Stomach (tissue), 9 donors: ENCODE results near the gene VEZT. TPM values are rescaled to one million over a fixed set of nuclear protein-coding genes. Genes with fewer than 3 reads are reported as not detected.

Experiments
- DNase-seq, 2 donors: peaks; one replicate each; pipeline versions ENCODE4 v3.0.0 to v3.0.0-alpha.2; 2013 to 2019
- H3K27ac ChIP-seq, 5 donors: fragments of 200-600 bp in 4 of 5; sonication (generic) in 4 of 5; one replicate each; pipeline ENCODE4 v1.5.1; 2013 to 2019; ENCODE audit warnings: mild to moderate bottlenecking in 1 of 5, moderate library complexity in 1 of 5
- H3K27me3 ChIP-seq, 3 donors: fragments of 200-600 bp; sonication (generic); one replicate each; pipeline ENCODE4 v1.5.1; 2017 to 2019; ENCODE audit warnings: mixed run types in 1 of 3
- H3K36me3 ChIP-seq, 4 donors: fragments of 200-600 bp; sonication (generic); 1 replicate in 3 of 4; 2 replicates in 1 of 4; pipeline ENCODE4 v1.5.1; 2016 to 2019
- H3K4me1 ChIP-seq, 4 donors: fragments of 200-600 bp; sonication (generic); one replicate each; pipeline ENCODE4 v1.5.1; 2016 to 2019
- H3K4me3 ChIP-seq, 4 donors: fragments of 200-600 bp; sonication (generic) in 3 of 4; one replicate each; pipeline ENCODE4 v1.5.1; 2016 to 2019; ENCODE audit warnings: mild to moderate bottlenecking in 1 of 4
- H3K9me3 ChIP-seq, 4 donors: fragments of 200-600 bp; sonication (generic); one replicate each; pipeline ENCODE4 v1.5.1; 2016 to 2019
- CTCF ChIP-seq, 7 experiments: fragments of 450-650 bp in 4 of 7; fragments of 200-600 bp in 3 of 7; sonication (generic) in 3 of 7; IDR thresholded peaks; one replicate each; pipeline ENCODE4 v1.5.1; 2016 to 2019; ENCODE audit warnings: antibody characterized with exemption in 7 of 7, control low read depth in 2 of 7, mild to moderate bottlenecking in 1 of 7
- EP300 ChIP-seq: sonication (generic); formaldehyde crosslinking; IDR thresholded peaks from one replicate; pipeline ENCODE4 v1.6.1; 2017; ENCODE audit warnings: antibody characterized with exemption
- POLR2A ChIP-seq, 4 donors: fragments of 450-650 bp; IDR thresholded peaks; one replicate each; pipeline ENCODE4 v1.6.1; 2016; ENCODE audit warnings: antibody characterized with exemption in 4 of 4, control low read depth in 2 of 4, mild to moderate bottlenecking in 1 of 4, moderate library complexity in 1 of 4
- POLR2AphosphoS5 ChIP-seq, 3 donors: sonication (generic); formaldehyde crosslinking; IDR thresholded peaks; one replicate each; pipeline ENCODE4 v1.6.1; 2016; ENCODE audit warnings: antibody characterized with exemption in 3 of 3
- WGBS, 5 donors: extraction: QIAGEN DNeasy Blood & Tissue Kit in 3 of 5; methylation state at CpG; one replicate each; pipeline versions ENCODE4 v1.1.5 to v1.1.7; 2013 to 2018; 5-methylcytosine and 5-hydroxymethylcytosine counted together
- intact Hi-C: fragments of 100-400 bp; cut with DNase I; formaldehyde crosslinking; loops from one replicate; pipeline ENCODE4 v1.15.1; 2023; ENCODE audit warnings: low total_unique reads
- polyA plus RNA-seq, 3 donors: library from polyadenylated mRNA; stranded (reverse); fragments of 200-250 nt; gene quantifications; one replicate each; pipeline ENCODE4 v1.2.3, GENCODE V29; 2013
- total RNA-seq, 5 donors: library from RNA; depleted of rRNA; stranded (reverse); fragments of >200 nt; gene quantifications; one replicate each; pipeline versions ENCODE4 v1.1.0 to v1.2.3, GENCODE V29; 2014 to 2016
- donor health status: healthy with polysubstance abuse.
- donor health status: Bipolar disorder and iron deficiency.
- donor health status: healthy.

The VEZT gene
- total and polyA plus RNA-seq, 8 donors = 11.0 to 165 (median 46.7) TPM

GRCh38 chr12:95204141-95204866 lies 13.3 kb upstream of the VEZT start:
- Histone ChIP-seq H3K27me3 (no peaks in the 10 kb centered on the region), H3K36me3 (no peaks in the 10 kb centered on the region), H3K4me1 (peaks cover 5 to 60% (median 31%) of the 10 kb centered on the region in 4 donors), H3K4me3 (no peak overlapping the region), H3K27ac (peak overlapping the region in 4 of 5 donors; percentile 48 to 79 (median 60)), H3K9me3 (no peaks in the 10 kb centered on the region)
- intact Hi-C loops = no loop called here
- TF ChIP-seq POLR2AphosphoS5 (IDR thresholded peaks at IDR 0.05) (peak in 1 of 3 donors; percentile 4), CTCF (IDR thresholded peaks at IDR 0.05) (no peak)
- peak; percentile 30 to 93 for DNase-seq
- 59 to 73% (median 63%) methylated on average over 11 of the region's 11 CpGs for WGBS, 5 donors

- no peaks in the 10 kb centered on the region for H3K27me3 ChIP-seq
- 91 to 96% (median 94%) methylated on average over 2 of the region's 2 CpGs for WGBS, 5 donors
- TF ChIP-seq CTCF (IDR thresholded peaks at IDR 0.05) (no peak), POLR2A (IDR thresholded peaks at IDR 0.05) (no peak), EP300 (no peak), POLR2AphosphoS5 (IDR thresholded peaks at IDR 0.05) (no peak)
- intact Hi-C loops = no loop called here
- DNase-seq = no peak
- peak overlapping the region in 4 of 5 donors; percentile 48 to 79 (median 60) for H3K27ac ChIP-seq
- no peaks in the 10 kb centered on the region for H3K36me3 ChIP-seq
- H3K9me3 ChIP-seq = no peaks in the 10 kb centered on the region
- no peak overlapping the region for H3K4me3 ChIP-seq
- H3K4me1 ChIP-seq = peaks cover 5 to 56% (median 31%) of the 10 kb centered on the region in 4 donors
Measured at GRCh38 chr12:95205016-95205624, 12.5 kb upstream of the VEZT start.

- Histone ChIP-seq H3K4me1 (peaks cover 5 to 50% (median 28%) of the 10 kb centered on the region in 4 donors), H3K27me3 (no peaks in the 10 kb centered on the region), H3K27ac (peak overlapping the region; percentile 18 to 79 (median 50)), H3K4me3 (no peak overlapping the region), H3K9me3 (no peaks in the 10 kb centered on the region), H3K36me3 (no peaks in the 10 kb centered on the region)
- TF ChIP-seq EP300 = no peak
- TF ChIP-seq POLR2AphosphoS5 (IDR thresholded peaks at IDR 0.05) = peak in 1 of 3 donors; percentile 53
- DNase-seq = peak in 1 of 2 donors; percentile 53
- 53 to 75% (median 64%) methylated on average over 4 of the region's 4 CpGs for WGBS, 5 donors
- intact Hi-C loops = no loop called here
Measured at GRCh38 chr12:95205685-95206084, 11.9 kb upstream of the VEZT start.

GRCh38 chr12:95206916-95207315 lies 10.7 kb upstream of the VEZT start:
- no peaks in the 10 kb centered on the region for H3K36me3 ChIP-seq
- H3K4me1 ChIP-seq = peaks cover 5 to 43% (median 24%) of the 10 kb centered on the region in 4 donors
- TF ChIP-seq POLR2AphosphoS5 (IDR thresholded peaks at IDR 0.05) (no peak), CTCF (IDR thresholded peaks at IDR 0.05) (no peak), EP300 (no peak), POLR2A (IDR thresholded peaks at IDR 0.05) (no peak)
- 96 to 98% (median 97%) methylated on average over 8 of the region's 8 CpGs for WGBS, 5 donors
- DNase-seq = no peak
- H3K27me3 ChIP-seq = no peaks in the 10 kb centered on the region
- intact Hi-C loops = no loop called here
- no peaks in the 10 kb centered on the region for H3K9me3 ChIP-seq
- H3K27ac ChIP-seq = peak overlapping the region in 2 of 5 donors; percentile 69 to 79
- H3K4me3 ChIP-seq = no peak overlapping the region
